Spleen (tissue), 7 donors: ENCODE results near the gene UPK1A.
A peak's percentile ranks its signal among the peaks of the same experiment; 100 is the strongest.

ENCODE experiments used
- CTCF ChIP-seq, 11 experiments: fragments of 200-600 bp in 7 of 11; fragments of 450-650 bp in 4 of 11; sonication (generic) in 4 of 11; IDR thresholded peaks in 8 of 11; conservative IDR thresholded peaks in 3 of 11; 1 replicate in 7 of 11; 2 replicates in 4 of 11; pipeline versions ENCODE4 v1.4.0 to v1.8.0; 2016 to 2021; ENCODE audit warnings: antibody characterized with exemption in 11 of 11, inconsistent platforms in 4 of 11, mild to moderate bottlenecking in 1 of 11
- POLR2A ChIP-seq, 3 donors: fragments of 450-650 bp; IDR thresholded peaks; one replicate each; pipeline ENCODE4 v1.5.1; 2017; ENCODE audit warnings: antibody characterized with exemption in 3 of 3, mild to moderate bottlenecking in 1 of 3
- POLR2AphosphoS5 ChIP-seq, 3 donors: sonication (generic); formaldehyde crosslinking; IDR thresholded peaks; one replicate each; pipeline ENCODE4 v1.5.1; 2017; ENCODE audit warnings: antibody characterized with exemption in 3 of 3
- donor health status: DM: no; HTN: no; CAD: no; lungs with moderate emphysema.
- donor health status: DM: no; HTN: no; CAD: no.
- donor health status: DM: no; HTN: no; CAD: no.

- TF ChIP-seq CTCF (IDR thresholded peaks at IDR 0.05 in 8 of 11, conservative IDR thresholded peaks at IDR 0.05 in 3 of 11) (no peak), POLR2A (IDR thresholded peaks at IDR 0.05) (no peak), POLR2AphosphoS5 (IDR thresholded peaks at IDR 0.05) (peak in 1 of 3 donors; percentile 56)
Observed at GRCh38 chr19:35721374-35721773, 55.1 kb downstream of the UPK1A start.
